Fibroblast of lung (primary cell): ENCODE measurements around the gene ABCF2.

Experiments
- CTCF ChIP-seq, 2 donors: IDR thresholded peaks in 1 of 2; conservative IDR thresholded peaks in 1 of 2; 1 replicate in 1 of 2; 2 replicates in 1 of 2; pipeline ENCODE4 v1.5.1; 2011 to 2012; ENCODE audit warnings: low read length in 2 of 2, control low read depth in 1 of 2, inconsistent platforms in 1 of 2, low read depth in 1 of 2, mild to moderate bottlenecking in 1 of 2
- EZH2 ChIP-seq: IDR thresholded peaks from 2 replicates; pipeline ENCODE4 v1.5.1; 2012; ENCODE audit warnings: low read length, control low read depth, mild to moderate bottlenecking; ENCODE audit errors: missing control alignments

DNA sequence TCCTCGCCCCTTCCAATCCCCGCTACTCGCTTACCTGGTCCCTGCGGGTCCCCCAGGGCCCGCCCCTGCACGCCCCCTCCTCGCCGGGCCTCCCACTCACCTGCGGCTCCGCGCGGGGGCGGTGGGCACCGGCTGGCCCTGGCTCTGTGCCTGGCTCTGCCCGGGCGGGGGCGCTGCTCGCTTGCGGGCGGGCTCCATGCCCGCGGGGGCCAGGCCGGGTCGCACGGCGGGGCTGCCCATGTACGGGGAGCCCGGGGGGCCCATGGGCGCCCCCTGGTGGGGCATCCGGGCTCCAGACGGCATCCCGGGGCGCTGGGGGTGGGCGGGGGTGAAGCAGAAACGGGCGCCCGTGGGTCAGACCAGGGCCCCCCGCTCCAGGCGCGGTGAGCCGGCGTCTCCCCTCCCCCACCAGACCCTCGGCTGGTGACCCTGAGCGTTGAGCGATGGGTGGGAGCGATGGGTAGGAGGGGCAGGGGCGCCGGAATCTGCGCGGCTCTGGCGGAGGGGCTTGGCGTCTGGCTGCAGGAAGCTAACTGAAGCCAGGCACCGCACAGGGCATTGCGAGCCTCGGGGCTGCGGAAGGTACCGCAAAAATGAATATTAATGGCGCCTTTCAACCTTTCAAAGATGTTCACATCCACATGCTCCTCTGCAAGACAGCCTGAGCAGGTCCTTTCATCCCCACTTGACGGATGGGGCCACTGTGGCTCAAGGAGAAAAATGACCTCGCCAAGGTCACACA, 18.5 kb upstream of the ABCF2 start:
- TF ChIP-seq CTCF (conservative IDR thresholded peaks at IDR 0.05 in 1 of 2, IDR thresholded peaks at IDR 0.05 in 1 of 2; ENCODE audit: low read depth in 1 of 2, low read length in 2 of 2), result peak; percentile 11 to 18
- no peak for TF ChIP-seq EZH2
